ENCODE measurements around the gene CHAC1.

DNA sequence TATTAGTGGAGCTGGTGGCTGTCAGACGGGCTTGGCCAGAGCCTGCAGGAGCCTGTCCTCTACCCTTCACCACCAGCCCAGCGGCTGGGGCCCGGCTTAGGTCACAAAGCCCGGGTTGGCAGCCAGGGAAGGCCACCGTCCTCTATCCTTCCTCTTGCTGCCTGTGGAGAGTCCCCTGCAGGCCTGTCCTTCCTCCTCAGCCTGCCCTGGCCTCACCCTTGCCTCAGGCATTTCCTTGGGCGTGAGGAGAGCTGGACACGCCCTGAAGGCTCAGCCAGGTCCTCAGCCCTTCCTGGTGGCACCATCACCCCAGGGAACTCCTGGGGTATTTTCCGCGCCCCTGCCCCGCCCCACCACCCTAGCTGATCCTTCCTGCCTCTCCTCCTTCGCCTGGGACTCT is 7.7 kb downstream of the CHAC1 start:
- TF ChIP-seq, protein P1, sequence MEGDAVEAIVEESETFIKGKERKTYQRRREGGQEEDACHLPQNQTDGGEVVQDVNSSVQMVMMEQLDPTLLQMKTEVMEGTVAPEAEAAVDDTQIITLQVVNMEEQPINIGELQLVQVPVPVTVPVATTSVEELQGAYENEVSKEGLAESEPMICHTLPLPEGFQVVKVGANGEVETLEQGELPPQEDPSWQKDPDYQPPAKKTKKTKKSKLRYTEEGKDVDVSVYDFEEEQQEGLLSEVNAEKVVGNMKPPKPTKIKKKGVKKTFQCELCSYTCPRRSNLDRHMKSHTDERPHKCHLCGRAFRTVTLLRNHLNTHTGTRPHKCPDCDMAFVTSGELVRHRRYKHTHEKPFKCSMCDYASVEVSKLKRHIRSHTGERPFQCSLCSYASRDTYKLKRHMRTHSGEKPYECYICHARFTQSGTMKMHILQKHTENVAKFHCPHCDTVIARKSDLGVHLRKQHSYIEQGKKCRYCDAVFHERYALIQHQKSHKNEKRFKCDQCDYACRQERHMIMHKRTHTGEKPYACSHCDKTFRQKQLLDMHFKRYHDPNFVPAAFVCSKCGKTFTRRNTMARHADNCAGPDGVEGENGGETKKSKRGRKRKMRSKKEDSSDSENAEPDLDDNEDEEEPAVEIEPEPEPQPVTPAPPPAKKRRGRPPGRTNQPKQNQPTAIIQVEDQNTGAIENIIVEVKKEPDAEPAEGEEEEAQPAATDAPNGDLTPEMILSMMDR (IDR thresholded peaks at IDR 0.05), result no peak
- TF ChIP-seq POLR2A (IDR thresholded peaks at IDR 0.05), result no peak

Data from right lobe of liver (tissue), 4 donors.